ENCODE data around the gene VENTX.
"Not testable (repeated sequence)": the region's sequence is repeated elsewhere in the genome, so short reads cannot be mapped to it uniquely, and the experiment has no call there.

DNA sequence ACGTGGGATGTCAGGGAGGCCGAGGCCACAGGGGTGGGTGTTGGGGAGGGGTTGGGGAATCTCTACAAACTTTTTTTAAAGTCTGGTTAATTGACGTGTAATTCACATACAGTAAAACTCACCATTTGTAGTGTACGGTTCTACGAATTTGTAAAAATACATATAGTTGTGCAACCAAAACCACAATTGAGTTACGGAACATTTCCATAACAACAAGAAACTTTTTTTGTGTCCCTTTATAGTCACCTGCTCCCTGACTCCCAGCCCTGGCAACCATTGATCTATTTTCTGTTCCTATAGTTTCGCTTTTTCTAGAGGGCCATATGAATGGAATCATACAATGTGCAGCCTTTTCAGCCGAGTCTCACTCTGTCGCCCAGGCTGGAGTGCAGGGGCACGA, 2.9 kb upstream of the VENTX start:
- TF ChIP-seq, protein P1, sequence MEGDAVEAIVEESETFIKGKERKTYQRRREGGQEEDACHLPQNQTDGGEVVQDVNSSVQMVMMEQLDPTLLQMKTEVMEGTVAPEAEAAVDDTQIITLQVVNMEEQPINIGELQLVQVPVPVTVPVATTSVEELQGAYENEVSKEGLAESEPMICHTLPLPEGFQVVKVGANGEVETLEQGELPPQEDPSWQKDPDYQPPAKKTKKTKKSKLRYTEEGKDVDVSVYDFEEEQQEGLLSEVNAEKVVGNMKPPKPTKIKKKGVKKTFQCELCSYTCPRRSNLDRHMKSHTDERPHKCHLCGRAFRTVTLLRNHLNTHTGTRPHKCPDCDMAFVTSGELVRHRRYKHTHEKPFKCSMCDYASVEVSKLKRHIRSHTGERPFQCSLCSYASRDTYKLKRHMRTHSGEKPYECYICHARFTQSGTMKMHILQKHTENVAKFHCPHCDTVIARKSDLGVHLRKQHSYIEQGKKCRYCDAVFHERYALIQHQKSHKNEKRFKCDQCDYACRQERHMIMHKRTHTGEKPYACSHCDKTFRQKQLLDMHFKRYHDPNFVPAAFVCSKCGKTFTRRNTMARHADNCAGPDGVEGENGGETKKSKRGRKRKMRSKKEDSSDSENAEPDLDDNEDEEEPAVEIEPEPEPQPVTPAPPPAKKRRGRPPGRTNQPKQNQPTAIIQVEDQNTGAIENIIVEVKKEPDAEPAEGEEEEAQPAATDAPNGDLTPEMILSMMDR (conservative IDR thresholded peaks at IDR 0.05) = not testable (repeated sequence)
- not testable (repeated sequence) for TF ChIP-seq ZFX (IDR thresholded peaks at IDR 0.05)

Measured in C4-2B (cell line).